Endothelial cell of umbilical vein (primary cell): ENCODE data around the gene MCC. TPM values are rescaled to one million over a fixed set of nuclear protein-coding genes. Genes with fewer than 3 reads are reported as not detected.

Experiments used
- BruUV-seq: library from RNA; stranded (reverse); fragments of 400-500 nt; replicated peaks from 2 replicates; lab custom pipeline; 2021; lab: Mats Ljungman, UMichigan
- CTCF ChIA-PET: fragments of 300-600, 350-600 bp; sonication (Branson Sonifier 250); formaldehyde crosslinking; loops from one replicate; lab custom pipeline; 2021; ENCODE audit warnings: antibody characterized with exemption, inconsistent platforms; lab: Charles Lee
- POLR2A ChIA-PET: fragments of 300-600, 350-600 bp; sonication (Branson Sonifier 250); formaldehyde crosslinking; loops from one replicate; lab custom pipeline; 2021; ENCODE audit warnings: antibody characterized with exemption, inconsistent platforms; lab: Charles Lee
- DNase-seq: peaks from one replicate; pipeline ENCODE4 v3.0.0-alpha.2; 2011; ENCODE audit warnings: low read depth, low spot score
- FAIRE-seq: peaks from 2 replicates; lab custom pipeline; 2011; peaks lifted over from hg19 to GRCh38; lab: Jason Lieb, UNC
- H2AFZ ChIP-seq: 2 replicates; pipeline ENCODE4 v1.6.0; 2012; ENCODE audit warnings: low read depth, low read length, control low read depth, inconsistent platforms
- H3K27ac ChIP-seq: 2 replicates; pipeline ENCODE4 v1.5.1; 2011; ENCODE audit warnings: low read depth, mild to moderate bottlenecking, control low read depth, low read length, moderate library complexity; ENCODE audit not compliant: insufficient read depth
- H3K27me3 ChIP-seq, 2 experiments: 2 replicates each; pipeline versions ENCODE4 v1.6.0 to v1.6.1; 2011; ENCODE audit warnings: low read length in 2 of 2, mixed read lengths in 1 of 2; ENCODE audit not compliant: control insufficient read depth in 2 of 2, insufficient read depth in 2 of 2
- H3K36me3 ChIP-seq, 2 experiments: 2 replicates in 1 of 2; 3 replicates in 1 of 2; pipeline ENCODE4 v1.5.1; 2011; ENCODE audit warnings: low read length in 2 of 2, mild to moderate bottlenecking in 1 of 2, moderate library complexity in 1 of 2; ENCODE audit not compliant: control insufficient read depth in 2 of 2, insufficient read depth in 2 of 2; ENCODE audit errors: extremely low read depth in 1 of 2
- H3K4me1 ChIP-seq: 3 replicates; pipeline ENCODE4 v1.5.1; 2011; ENCODE audit warnings: mild to moderate bottlenecking, low read length; ENCODE audit not compliant: control insufficient read depth, insufficient read depth; ENCODE audit errors: extremely low read depth
- H3K4me2 ChIP-seq: 2 replicates; pipeline ENCODE4 v1.6.1; 2011; ENCODE audit warnings: low read length, control low read depth, mixed read lengths; ENCODE audit not compliant: insufficient read depth
- H3K4me3 ChIP-seq, 3 experiments: fragments of 200-600 bp in 1 of 3; sonication (generic), shearing (Covaris generic) in 1 of 3; replicated peaks in 1 of 3; 2 replicates each; pipeline ENCODE4 v1.5.1; 2011 to 2016; ENCODE audit warnings: control low read depth in 3 of 3, low read length in 3 of 3, mild to moderate bottlenecking in 2 of 3, inconsistent platforms in 1 of 3, low read depth in 1 of 3, moderate library complexity in 1 of 3; ENCODE audit not compliant: insufficient read depth in 1 of 3
- H3K79me2 ChIP-seq: 2 replicates; pipeline ENCODE4 v1.6.0; 2012; ENCODE audit warnings: low read length, inconsistent platforms; ENCODE audit not compliant: control insufficient read depth, insufficient read depth
- H3K9ac ChIP-seq: replicated peaks from 2 replicates; pipeline ENCODE3; 2011; ENCODE audit warnings: low read length, control low read depth; ENCODE audit not compliant: insufficient read depth; ENCODE audit errors: extremely low read depth
- H3K9me1 ChIP-seq: replicated peaks from 3 replicates; pipeline ENCODE4 v1.6.0; 2011; ENCODE audit warnings: mild to moderate bottlenecking, low read length; ENCODE audit not compliant: control insufficient read depth, insufficient read depth; ENCODE audit errors: extremely low read depth
- H3K9me3 ChIP-seq: replicated peaks from 2 replicates; pipeline ENCODE4 v1.5.1; 2012; ENCODE audit warnings: low read length, inconsistent platforms; ENCODE audit not compliant: control insufficient read depth, insufficient read depth
- H4K20me1 ChIP-seq: replicated peaks from 2 replicates; pipeline ENCODE3; 2011; ENCODE audit warnings: mild to moderate bottlenecking, low read length; ENCODE audit not compliant: control insufficient read depth, insufficient read depth; ENCODE audit errors: extremely low read depth
- EZH2 ChIP-seq: IDR thresholded peaks from 2 replicates; pipeline ENCODE4 v1.6.1; 2012; ENCODE audit warnings: borderline replicate concordance, low read depth, mild to moderate bottlenecking, moderate library complexity, low read length, inconsistent platforms; ENCODE audit not compliant: severe bottlenecking
- FOS ChIP-seq: IDR thresholded peaks from 2 replicates; pipeline ENCODE4 v1.6.1; 2011; ENCODE audit warnings: mild to moderate bottlenecking, low read length, moderate library complexity, borderline replicate concordance; ENCODE audit not compliant: insufficient read depth
- GATA2 ChIP-seq: IDR thresholded peaks from 2 replicates; pipeline ENCODE4 v1.7.0; 2011; ENCODE audit warnings: low read depth, mild to moderate bottlenecking, moderate library complexity, mixed read lengths, low read length; ENCODE audit not compliant: insufficient read length, insufficient read depth
- JUN ChIP-seq: IDR thresholded peaks from 2 replicates; pipeline ENCODE4 v1.6.1; 2011; ENCODE audit warnings: borderline replicate concordance, low read depth; ENCODE audit not compliant: insufficient read length, insufficient read depth
- MYC ChIP-seq: IDR thresholded peaks from one replicate; pipeline ENCODE4 v1.6.1; 2011; ENCODE audit warnings: mild to moderate bottlenecking, low read depth, low read length
- POLR2A ChIP-seq: IDR thresholded peaks from 2 replicates; pipeline ENCODE4 v1.6.1; 2012; ENCODE audit warnings: low read depth, mild to moderate bottlenecking, control low read depth, low read length
- POLR2AphosphoS5 ChIP-seq: IDR thresholded peaks from 2 replicates; pipeline ENCODE4 v1.6.1; 2012; ENCODE audit warnings: low read depth, mild to moderate bottlenecking, control low read depth, low read length, moderate library complexity; ENCODE audit not compliant: insufficient read depth
- dilution Hi-C: fragments of 300-500 bp; cut with MboI; formaldehyde crosslinking; loops from one replicate; pipeline ENCODE4 v1.15.0; 2019; ENCODE audit warnings: low sequenced_read_pairs; ENCODE audit not compliant: extremely low pct_ligation_motif_present
- intact Hi-C: fragments of 100-400 bp; cut with micrococcal nuclease; formaldehyde crosslinking; loops from one replicate; pipeline ENCODE4 v1.10.0; 2022
- polyA plus RNA-seq, 4 experiments: library from polyadenylated mRNA; depleted of rRNA in 3 of 4; stranded (reverse) in 3 of 4; unstranded in 1 of 4; fragments of >200 nt; gene quantifications; 2 replicates each; pipeline versions ENCODE4 v1.2.1 to v1.2.3, GENCODE V29; 2011 to 2012; ENCODE audit warnings: missing spikeins in 1 of 4
- total RNA-seq: library from RNA; stranded (reverse); gene quantifications from 2 replicates; pipeline ENCODE4 v1.2.3, GENCODE V29; 2021
- TF ChIP-seq, protein P1 (sequence below), 2 donors: IDR thresholded peaks; 1 replicate in 1 of 2; 2 replicates in 1 of 2; pipeline ENCODE4 v1.5.1; 2011; ENCODE audit warnings: low read length in 2 of 2, mild to moderate bottlenecking in 2 of 2, moderate library complexity in 2 of 2, control low read depth in 1 of 2, inconsistent platforms in 1 of 2, low read depth in 1 of 2; ENCODE audit not compliant: insufficient read depth in 1 of 2; ENCODE audit errors: extremely low read depth in 1 of 2
- TF ChIP-seq, protein P2 (sequence below): IDR thresholded peaks from 2 replicates; pipeline ENCODE4 v1.6.1; 2011; ENCODE audit not compliant: insufficient read depth, insufficient read length

Gene MCC
- total and polyA plus RNA-seq, 2 donors (not counting 3 experiments of a cell fraction or from before 2014, with no cell fraction given), result 6.9 to 27.5 TPM

DNA sequence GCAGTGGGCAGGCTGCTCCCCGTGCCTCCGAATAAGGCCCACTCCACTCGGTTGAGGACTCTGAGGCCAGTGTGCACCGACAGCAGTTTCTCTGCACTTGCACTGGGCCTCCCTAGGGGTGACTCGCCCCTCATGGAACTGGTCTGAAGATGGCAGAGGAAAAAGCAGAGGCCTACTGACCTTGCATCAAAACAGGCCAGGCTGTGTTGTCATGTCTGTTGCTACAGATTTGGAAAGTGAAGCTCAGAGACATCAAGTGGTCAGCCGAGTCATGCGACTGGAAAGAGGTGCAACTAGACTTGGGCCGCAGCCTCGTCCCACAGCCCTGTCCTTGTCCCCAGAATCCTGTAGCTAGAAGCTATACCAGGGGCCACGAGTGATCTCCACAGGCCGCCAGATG, 433.4 kb downstream of the MCC start:
- Histone ChIP-seq H3K4me1 (peaks cover 38% of the 10 kb centered on the region), H3K27ac (no peak overlapping the region), H3K9me3 (no peaks in the 10 kb centered on the region), H3K27me3 (no peaks in the 10 kb centered on the region), H3K9me1 (no peaks in the 10 kb centered on the region), H3K4me3 (no peak overlapping the region), H3K4me2 (no peak overlapping the region), H2AFZ (no peak overlapping the region), H3K79me2 (no peaks in the 10 kb centered on the region), H4K20me1 (no peaks in the 10 kb centered on the region), H3K36me3 (peaks cover 0 to 3% of the 10 kb centered on the region in 2 experiments), H3K9ac (no peak overlapping the region)
- ChIA-PET CTCF (no interaction called here), POLR2A (no interaction called here)
- no peak for TF ChIP-seq JUN
- no peak for TF ChIP-seq POLR2AphosphoS5
- FAIRE-seq (no peak), DNase-seq (no peak)
- no TSS peak for BruUV-seq
- intact Hi-C loops (no loop called here), dilution Hi-C loops (no loop called here)

DNA sequence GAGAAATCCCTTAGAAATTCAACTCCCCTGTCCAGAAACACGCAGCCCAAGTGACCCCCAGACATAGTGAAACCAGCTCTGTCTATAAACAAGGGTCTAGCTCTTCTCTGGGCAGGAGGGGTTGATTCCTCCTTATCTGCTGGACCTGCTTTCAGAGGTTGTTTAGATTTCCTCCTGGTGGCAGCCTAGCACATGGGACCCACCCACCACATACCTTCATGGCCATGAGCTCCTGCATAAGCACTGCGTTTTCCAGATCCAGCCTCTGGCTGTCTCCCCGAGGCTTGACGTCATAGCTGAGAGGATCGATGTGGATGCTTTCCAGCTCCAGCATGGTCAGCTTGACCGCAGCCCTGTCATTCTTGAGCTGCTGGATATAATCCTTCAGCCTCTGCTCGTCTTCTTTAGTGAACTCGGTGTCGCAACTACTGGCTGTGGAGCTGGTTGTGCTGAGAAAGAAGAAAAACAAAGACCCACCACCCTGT, 434.7 kb downstream of the MCC start:
- no peaks in the 10 kb centered on the region for H3K79me2 ChIP-seq
- no peak overlapping the region for H3K4me2 ChIP-seq
- intact Hi-C loops, result no loop called here
- DNase-seq (no peak), FAIRE-seq (no peak)
- dilution Hi-C loops, result no loop called here
- POLR2A ChIA-PET, result interaction anchor here (0.6 kb wide), 1 partner anchor 60 kb away, joined by 5 read pairs; no protein-coding TSS in a partner anchor
- H4K20me1 ChIP-seq, result no peaks in the 10 kb centered on the region
- no peaks in the 10 kb centered on the region for H3K9me3 ChIP-seq
- no peak overlapping the region for H3K9ac ChIP-seq
- peaks cover 0 to 7% of the 10 kb centered on the region in 2 experiments for H3K36me3 ChIP-seq
- no peaks in the 10 kb centered on the region for H3K27me3 ChIP-seq
- CTCF ChIA-PET, result interaction anchor here (3.3 kb wide), 1 partner anchor 9 kb away, joined by 10 read pairs; no protein-coding TSS in a partner anchor
- BruUV-seq, result no TSS peak
- no peak overlapping the region for H2AFZ ChIP-seq
- TF ChIP-seq EZH2, result no peak
- no peak for TF ChIP-seq MYC
- TF ChIP-seq JUN, result no peak
- TF ChIP-seq, protein P1, sequence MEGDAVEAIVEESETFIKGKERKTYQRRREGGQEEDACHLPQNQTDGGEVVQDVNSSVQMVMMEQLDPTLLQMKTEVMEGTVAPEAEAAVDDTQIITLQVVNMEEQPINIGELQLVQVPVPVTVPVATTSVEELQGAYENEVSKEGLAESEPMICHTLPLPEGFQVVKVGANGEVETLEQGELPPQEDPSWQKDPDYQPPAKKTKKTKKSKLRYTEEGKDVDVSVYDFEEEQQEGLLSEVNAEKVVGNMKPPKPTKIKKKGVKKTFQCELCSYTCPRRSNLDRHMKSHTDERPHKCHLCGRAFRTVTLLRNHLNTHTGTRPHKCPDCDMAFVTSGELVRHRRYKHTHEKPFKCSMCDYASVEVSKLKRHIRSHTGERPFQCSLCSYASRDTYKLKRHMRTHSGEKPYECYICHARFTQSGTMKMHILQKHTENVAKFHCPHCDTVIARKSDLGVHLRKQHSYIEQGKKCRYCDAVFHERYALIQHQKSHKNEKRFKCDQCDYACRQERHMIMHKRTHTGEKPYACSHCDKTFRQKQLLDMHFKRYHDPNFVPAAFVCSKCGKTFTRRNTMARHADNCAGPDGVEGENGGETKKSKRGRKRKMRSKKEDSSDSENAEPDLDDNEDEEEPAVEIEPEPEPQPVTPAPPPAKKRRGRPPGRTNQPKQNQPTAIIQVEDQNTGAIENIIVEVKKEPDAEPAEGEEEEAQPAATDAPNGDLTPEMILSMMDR (IDR thresholded peaks at IDR 0.05; ENCODE audit: extremely low read depth in 1 of 2, insufficient read depth in 1 of 2, low read depth in 1 of 2, low read length in 2 of 2), result no peak
- no peak for TF ChIP-seq GATA2
- no peak for TF ChIP-seq FOS
- TF ChIP-seq POLR2AphosphoS5, result no peak
- no peak for TF ChIP-seq POLR2A
- TF ChIP-seq, protein P2, sequence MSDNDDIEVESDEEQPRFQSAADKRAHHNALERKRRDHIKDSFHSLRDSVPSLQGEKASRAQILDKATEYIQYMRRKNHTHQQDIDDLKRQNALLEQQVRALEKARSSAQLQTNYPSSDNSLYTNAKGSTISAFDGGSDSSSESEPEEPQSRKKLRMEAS, result no peak
- H3K4me3 ChIP-seq, result no peak overlapping the region
- H3K27ac ChIP-seq, result no peak overlapping the region
- no peaks in the 10 kb centered on the region for H3K9me1 ChIP-seq
- H3K4me1 ChIP-seq, result peaks cover 24% of the 10 kb centered on the region
